ENCODE results near the gene MACROD2. TPM values are rescaled to one million over a fixed set of nuclear protein-coding genes. Genes with fewer than 3 reads are reported as not detected.
"Not testable (repeated sequence)": the region's sequence is repeated elsewhere in the genome, so short reads cannot be mapped to it uniquely, and the experiment has no call there.

The MACROD2 gene
- polyA plus RNA-seq, 6 donors from 2014 or later, result 27.2 to 49.3 (median 36.4) TPM

- not testable (repeated sequence) for DNase-seq; H3K36me3 Mint-ChIP-seq; ATAC-seq (ENCODE audit: low read depth in 2 of 2); H3K9me3 Mint-ChIP-seq; H3K27ac Mint-ChIP-seq; H3K4me1 Mint-ChIP-seq; H3K4me3 Mint-ChIP-seq; H3K27me3 Mint-ChIP-seq
Measured at GRCh38 chr20:15016875-15017274, 1021.6 kb downstream of the MACROD2 start.

GRCh38 chr20:15018966-15019365 is 1023.6 kb downstream of the MACROD2 start:
- DNase-seq, result no peak
- Mint-ChIP-seq H3K36me3 (no peaks in the 10 kb centered on the region), H3K4me3 (no peak overlapping the region), H3K4me1 (no peaks in the 10 kb centered on the region), H3K9me3 (peaks cover 0 to 2% (median 0%) of the 10 kb centered on the region in 7 donors), H3K27me3 (peaks cover 0 to 5% (median 0%) of the 10 kb centered on the region in 3 donors), H3K27ac (no peak overlapping the region)
- no peak for ATAC-seq (ENCODE audit: low read depth in 2 of 2)

- no peaks in the 10 kb centered on the region for H3K4me1 Mint-ChIP-seq
- ATAC-seq (ENCODE audit: low read depth in 2 of 2) (no peak), DNase-seq (no peak)
Measured at GRCh38 chr20:15020845-15021244, 1025.5 kb downstream of the MACROD2 start.

GRCh38 chr20:15022921-15023320 is 1027.6 kb downstream of the MACROD2 start:
- Mint-ChIP-seq H3K9me3 (peaks cover 0 to 2% (median 0%) of the 10 kb centered on the region in 7 donors), H3K4me3 (no peak overlapping the region), H3K36me3 (no peaks in the 10 kb centered on the region), H3K27ac (no peak overlapping the region), H3K27me3 (peaks cover 0 to 5% (median 0%) of the 10 kb centered on the region in 3 donors), H3K4me1 (no peaks in the 10 kb centered on the region)
- no peak for DNase-seq
- ATAC-seq (ENCODE audit: low read depth in 2 of 2), result no peak

More at GRCh38 chr20:15020845-15021244, 1025.5 kb downstream of the MACROD2 start:
- Mint-ChIP-seq H3K27ac (no peak overlapping the region), H3K4me3 (no peak overlapping the region), H3K9me3 (peaks cover 0 to 2% (median 0%) of the 10 kb centered on the region in 7 donors), H3K27me3 (peaks cover 0 to 5% (median 0%) of the 10 kb centered on the region in 3 donors), H3K36me3 (no peaks in the 10 kb centered on the region)

- H3K36me3 Mint-ChIP-seq, result no peaks in the 10 kb centered on the region
- H3K4me1 Mint-ChIP-seq, result no peaks in the 10 kb centered on the region
- no peak for DNase-seq
- no peak overlapping the region for H3K27ac Mint-ChIP-seq
- peaks cover 0 to 5% (median 0%) of the 10 kb centered on the region in 3 donors for H3K27me3 Mint-ChIP-seq
- peaks cover 0 to 2% (median 0%) of the 10 kb centered on the region in 7 donors for H3K9me3 Mint-ChIP-seq
- no peak for ATAC-seq (ENCODE audit: low read depth in 2 of 2)
- H3K4me3 Mint-ChIP-seq, result no peak overlapping the region
Measured at GRCh38 chr20:15026759-15027158, 1031.4 kb downstream of the MACROD2 start.

- ATAC-seq (ENCODE audit: low read depth in 2 of 2), result no peak
- no peak for DNase-seq
- Mint-ChIP-seq H3K27me3 (peaks cover 0 to 5% (median 0%) of the 10 kb centered on the region in 3 donors), H3K4me1 (no peaks in the 10 kb centered on the region), H3K9me3 (no peaks in the 10 kb centered on the region), H3K27ac (no peak overlapping the region), H3K4me3 (no peak overlapping the region), H3K36me3 (no peaks in the 10 kb centered on the region)
Measured at GRCh38 chr20:15030826-15031225, 1035.5 kb downstream of the MACROD2 start.

- ATAC-seq (ENCODE audit: low read depth in 2 of 2), result no peak
Measured at GRCh38 chr20:15031546-15032351, 1036.4 kb downstream of the MACROD2 start.

GRCh38 chr20:15032352-15032622 is 1037.0 kb downstream of the MACROD2 start:
- H3K27ac Mint-ChIP-seq, result no peak overlapping the region
- no peaks in the 10 kb centered on the region for H3K36me3 Mint-ChIP-seq

More at GRCh38 chr20:15031546-15032351, 1036.4 kb downstream of the MACROD2 start:
- Mint-ChIP-seq H3K27me3 (peaks cover 0 to 5% (median 0%) of the 10 kb centered on the region in 3 donors), H3K36me3 (no peaks in the 10 kb centered on the region), H3K4me1 (no peaks in the 10 kb centered on the region), H3K4me3 (no peak overlapping the region), H3K9me3 (no peaks in the 10 kb centered on the region), H3K27ac (no peak overlapping the region)
- DNase-seq, result no peak

GRCh38 chr20:15033269-15033668 is 1038.0 kb downstream of the MACROD2 start:
- ATAC-seq (ENCODE audit: low read depth in 2 of 2), result no peak
- no peak for DNase-seq
- Mint-ChIP-seq H3K27me3 (peaks cover 0 to 5% (median 0%) of the 10 kb centered on the region in 3 donors), H3K27ac (no peak overlapping the region), H3K4me3 (no peak overlapping the region), H3K36me3 (no peaks in the 10 kb centered on the region), H3K4me1 (no peaks in the 10 kb centered on the region), H3K9me3 (no peaks in the 10 kb centered on the region)

More at GRCh38 chr20:15032352-15032622, 1037.0 kb downstream of the MACROD2 start:
- H3K9me3 Mint-ChIP-seq, result no peaks in the 10 kb centered on the region
- no peak for DNase-seq
- no peaks in the 10 kb centered on the region for H3K4me1 Mint-ChIP-seq
- peaks cover 0 to 5% (median 0%) of the 10 kb centered on the region in 3 donors for H3K27me3 Mint-ChIP-seq
- H3K4me3 Mint-ChIP-seq, result no peak overlapping the region
- no peak for ATAC-seq (ENCODE audit: low read depth in 2 of 2)

- H3K4me1 Mint-ChIP-seq, result no peaks in the 10 kb centered on the region
- no peaks in the 10 kb centered on the region for H3K36me3 Mint-ChIP-seq
- peaks cover 0 to 5% (median 0%) of the 10 kb centered on the region in 3 donors for H3K27me3 Mint-ChIP-seq
- ATAC-seq (ENCODE audit: low read depth in 2 of 2) (no peak), DNase-seq (no peak)
- no peak overlapping the region for H3K4me3 Mint-ChIP-seq
- H3K9me3 Mint-ChIP-seq, result no peaks in the 10 kb centered on the region
- H3K27ac Mint-ChIP-seq, result no peak overlapping the region
Measured at GRCh38 chr20:15033891-15034290, 1038.6 kb downstream of the MACROD2 start.

- no peak for DNase-seq
- H3K27ac Mint-ChIP-seq, result no peak overlapping the region
- peaks cover 0 to 5% (median 0%) of the 10 kb centered on the region in 3 donors for H3K27me3 Mint-ChIP-seq
- peaks cover 0 to 4% of the 10 kb centered on the region in 2 donors for H3K36me3 Mint-ChIP-seq
- no peaks in the 10 kb centered on the region for H3K9me3 Mint-ChIP-seq
- no peak for ATAC-seq (ENCODE audit: low read depth in 2 of 2)
- no peak overlapping the region for H3K4me3 Mint-ChIP-seq
- no peaks in the 10 kb centered on the region for H3K4me1 Mint-ChIP-seq
Measured at GRCh38 chr20:15036948-15037347, 1041.6 kb downstream of the MACROD2 start.

GRCh38 chr20:15039088-15039752 is 1043.9 kb downstream of the MACROD2 start:
- Mint-ChIP-seq H3K36me3 (peaks cover 0 to 4% of the 10 kb centered on the region in 2 donors), H3K27me3 (no peaks in the 10 kb centered on the region), H3K27ac (no peak overlapping the region)

GRCh38 chr20:15042723-15043122 is 1047.4 kb downstream of the MACROD2 start:
- H3K27ac Mint-ChIP-seq, result no peak overlapping the region
- ATAC-seq (ENCODE audit: low read depth in 2 of 2) (no peak), DNase-seq (no peak)
- no peaks in the 10 kb centered on the region for H3K4me1 Mint-ChIP-seq
- H3K27me3 Mint-ChIP-seq, result no peaks in the 10 kb centered on the region
- peaks cover 0 to 4% of the 10 kb centered on the region in 2 donors for H3K36me3 Mint-ChIP-seq
- no peaks in the 10 kb centered on the region for H3K9me3 Mint-ChIP-seq
- no peak overlapping the region for H3K4me3 Mint-ChIP-seq

More at GRCh38 chr20:15039088-15039752, 1043.9 kb downstream of the MACROD2 start:
- Mint-ChIP-seq H3K9me3 (no peaks in the 10 kb centered on the region), H3K4me1 (no peaks in the 10 kb centered on the region), H3K4me3 (no peak overlapping the region)
- DNase-seq (no peak), ATAC-seq (ENCODE audit: low read depth in 2 of 2) (no peak)

GRCh38 chr20:15045246-15045645 is 1049.9 kb downstream of the MACROD2 start:
- Mint-ChIP-seq H3K27me3 (no peaks in the 10 kb centered on the region), H3K4me1 (no peaks in the 10 kb centered on the region), H3K36me3 (peaks cover 0 to 2% of the 10 kb centered on the region in 2 donors), H3K9me3 (no peaks in the 10 kb centered on the region), H3K4me3 (no peak overlapping the region), H3K27ac (no peak overlapping the region)
- ATAC-seq (ENCODE audit: low read depth in 2 of 2), result no peak
- DNase-seq, result no peak
